Breast epithelium (tissue), 3 donors: ENCODE measurements around the gene CCDC78.

ENCODE experiments used
- CTCF ChIP-seq, 3 donors: fragments of 450-650 bp; IDR thresholded peaks; one replicate each; pipeline ENCODE4 v1.5.1; 2016 to 2017; ENCODE audit warnings: antibody characterized with exemption in 3 of 3, mild to moderate bottlenecking in 3 of 3, moderate library complexity in 3 of 3
- POLR2A ChIP-seq: fragments of 450-650 bp; IDR thresholded peaks from one replicate; pipeline ENCODE4 v1.6.1; 2016; ENCODE audit warnings: antibody characterized with exemption, mild to moderate bottlenecking, moderate library complexity

- no peak for TF ChIP-seq CTCF (IDR thresholded peaks at IDR 0.05)
- no peak for TF ChIP-seq POLR2A
Measured at GRCh38 chr16:710500-711075, 15.7 kb downstream of the CCDC78 start.
